Measurements from ENCODE around the gene CYP2W1. TPM values are rescaled to one million over a fixed set of nuclear protein-coding genes. Genes with fewer than 3 reads are reported as not detected.

CYP2W1 gene
- total RNA-seq, 1 experiment from 2014 or later: not detected

DNA sequence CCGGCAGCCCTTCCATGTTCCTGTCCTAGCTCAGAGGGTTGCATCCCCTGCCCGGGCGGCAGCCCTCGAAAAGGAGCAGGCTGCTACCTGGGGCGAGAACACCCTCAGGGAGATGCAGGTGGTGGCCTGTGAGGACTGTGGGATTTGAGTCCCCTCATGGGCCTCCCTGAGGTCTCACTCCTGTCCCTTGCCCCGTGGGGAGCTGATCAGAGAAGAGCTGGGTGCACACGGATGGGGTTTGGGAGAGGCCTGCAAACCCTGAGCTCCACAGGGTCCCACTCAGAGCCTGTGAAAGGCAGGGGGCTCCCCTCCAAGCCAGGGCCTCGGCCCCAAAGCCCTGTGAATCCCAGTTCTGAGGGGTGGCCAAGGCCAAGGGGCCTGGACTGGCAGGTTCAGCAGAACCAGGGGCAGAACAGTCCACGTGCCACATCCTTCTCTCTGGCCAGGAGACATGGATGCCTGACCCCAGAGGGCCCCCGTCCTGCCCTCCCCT, 424 bp upstream of the CYP2W1 start:
- DNase-seq (ENCODE audit: low spot score) (no peak), ATAC-seq (no peak)
- Mint-ChIP-seq H3K36me3 (no peaks in the 10 kb centered on the region), H3K27ac (no peak overlapping the region), H3K4me1 (peaks cover 2% of the 10 kb centered on the region; the same call in 1 of the 2 replicates), H3K27me3 (ENCODE audit: low read depth) (no peaks in the 10 kb centered on the region), H3K4me3 (no peak overlapping the region), H3K9me3 (no peaks in the 10 kb centered on the region)
- TF ChIP-seq GRHL2 (CRISPR knock-in tag; IDR thresholded peaks at IDR 0.05; ENCODE audit: insufficient replicate concordance, severe bottlenecking): no peak
- TF ChIP-seq, protein P1, sequence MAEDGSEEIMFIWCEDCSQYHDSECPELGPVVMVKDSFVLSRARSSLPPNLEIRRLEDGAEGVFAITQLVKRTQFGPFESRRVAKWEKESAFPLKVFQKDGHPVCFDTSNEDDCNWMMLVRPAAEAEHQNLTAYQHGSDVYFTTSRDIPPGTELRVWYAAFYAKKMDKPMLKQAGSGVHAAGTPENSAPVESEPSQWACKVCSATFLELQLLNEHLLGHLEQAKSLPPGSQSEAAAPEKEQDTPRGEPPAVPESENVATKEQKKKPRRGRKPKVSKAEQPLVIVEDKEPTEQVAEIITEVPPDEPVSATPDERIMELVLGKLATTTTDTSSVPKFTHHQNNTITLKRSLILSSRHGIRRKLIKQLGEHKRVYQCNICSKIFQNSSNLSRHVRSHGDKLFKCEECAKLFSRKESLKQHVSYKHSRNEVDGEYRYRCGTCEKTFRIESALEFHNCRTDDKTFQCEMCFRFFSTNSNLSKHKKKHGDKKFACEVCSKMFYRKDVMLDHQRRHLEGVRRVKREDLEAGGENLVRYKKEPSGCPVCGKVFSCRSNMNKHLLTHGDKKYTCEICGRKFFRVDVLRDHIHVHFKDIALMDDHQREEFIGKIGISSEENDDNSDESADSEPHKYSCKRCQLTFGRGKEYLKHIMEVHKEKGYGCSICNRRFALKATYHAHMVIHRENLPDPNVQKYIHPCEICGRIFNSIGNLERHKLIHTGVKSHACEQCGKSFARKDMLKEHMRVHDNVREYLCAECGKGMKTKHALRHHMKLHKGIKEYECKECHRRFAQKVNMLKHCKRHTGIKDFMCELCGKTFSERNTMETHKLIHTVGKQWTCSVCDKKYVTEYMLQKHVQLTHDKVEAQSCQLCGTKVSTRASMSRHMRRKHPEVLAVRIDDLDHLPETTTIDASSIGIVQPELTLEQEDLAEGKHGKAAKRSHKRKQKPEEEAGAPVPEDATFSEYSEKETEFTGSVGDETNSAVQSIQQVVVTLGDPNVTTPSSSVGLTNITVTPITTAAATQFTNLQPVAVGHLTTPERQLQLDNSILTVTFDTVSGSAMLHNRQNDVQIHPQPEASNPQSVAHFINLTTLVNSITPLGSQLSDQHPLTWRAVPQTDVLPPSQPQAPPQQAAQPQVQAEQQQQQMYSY (CRISPR knock-in tag; IDR thresholded peaks at IDR 0.05): no peak
- TF ChIP-seq, protein P2, sequence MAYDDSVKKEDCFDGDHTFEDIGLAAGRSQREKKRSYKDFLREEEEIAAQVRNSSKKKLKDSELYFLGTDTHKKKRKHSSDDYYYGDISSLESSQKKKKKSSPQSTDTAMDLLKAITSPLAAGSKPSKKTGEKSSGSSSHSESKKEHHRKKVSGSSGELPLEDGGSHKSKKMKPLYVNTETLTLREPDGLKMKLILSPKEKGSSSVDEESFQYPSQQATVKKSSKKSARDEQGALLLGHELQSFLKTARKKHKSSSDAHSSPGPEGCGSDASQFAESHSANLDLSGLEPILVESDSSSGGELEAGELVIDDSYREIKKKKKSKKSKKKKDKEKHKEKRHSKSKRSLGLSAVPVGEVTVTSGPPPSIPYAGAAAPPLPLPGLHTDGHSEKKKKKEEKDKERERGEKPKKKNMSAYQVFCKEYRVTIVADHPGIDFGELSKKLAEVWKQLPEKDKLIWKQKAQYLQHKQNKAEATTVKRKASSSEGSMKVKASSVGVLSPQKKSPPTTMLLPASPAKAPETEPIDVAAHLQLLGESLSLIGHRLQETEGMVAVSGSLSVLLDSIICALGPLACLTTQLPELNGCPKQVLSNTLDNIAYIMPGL (CRISPR knock-in tag; IDR thresholded peaks at IDR 0.05): no peak
- TF ChIP-seq, protein P3, sequence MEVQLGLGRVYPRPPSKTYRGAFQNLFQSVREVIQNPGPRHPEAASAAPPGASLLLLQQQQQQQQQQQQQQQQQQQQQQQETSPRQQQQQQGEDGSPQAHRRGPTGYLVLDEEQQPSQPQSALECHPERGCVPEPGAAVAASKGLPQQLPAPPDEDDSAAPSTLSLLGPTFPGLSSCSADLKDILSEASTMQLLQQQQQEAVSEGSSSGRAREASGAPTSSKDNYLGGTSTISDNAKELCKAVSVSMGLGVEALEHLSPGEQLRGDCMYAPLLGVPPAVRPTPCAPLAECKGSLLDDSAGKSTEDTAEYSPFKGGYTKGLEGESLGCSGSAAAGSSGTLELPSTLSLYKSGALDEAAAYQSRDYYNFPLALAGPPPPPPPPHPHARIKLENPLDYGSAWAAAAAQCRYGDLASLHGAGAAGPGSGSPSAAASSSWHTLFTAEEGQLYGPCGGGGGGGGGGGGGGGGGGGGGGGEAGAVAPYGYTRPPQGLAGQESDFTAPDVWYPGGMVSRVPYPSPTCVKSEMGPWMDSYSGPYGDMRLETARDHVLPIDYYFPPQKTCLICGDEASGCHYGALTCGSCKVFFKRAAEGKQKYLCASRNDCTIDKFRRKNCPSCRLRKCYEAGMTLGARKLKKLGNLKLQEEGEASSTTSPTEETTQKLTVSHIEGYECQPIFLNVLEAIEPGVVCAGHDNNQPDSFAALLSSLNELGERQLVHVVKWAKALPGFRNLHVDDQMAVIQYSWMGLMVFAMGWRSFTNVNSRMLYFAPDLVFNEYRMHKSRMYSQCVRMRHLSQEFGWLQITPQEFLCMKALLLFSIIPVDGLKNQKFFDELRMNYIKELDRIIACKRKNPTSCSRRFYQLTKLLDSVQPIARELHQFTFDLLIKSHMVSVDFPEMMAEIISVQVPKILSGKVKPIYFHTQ (CRISPR knock-in tag; IDR thresholded peaks at IDR 0.05): no peak
- TF ChIP-seq, protein P4, sequence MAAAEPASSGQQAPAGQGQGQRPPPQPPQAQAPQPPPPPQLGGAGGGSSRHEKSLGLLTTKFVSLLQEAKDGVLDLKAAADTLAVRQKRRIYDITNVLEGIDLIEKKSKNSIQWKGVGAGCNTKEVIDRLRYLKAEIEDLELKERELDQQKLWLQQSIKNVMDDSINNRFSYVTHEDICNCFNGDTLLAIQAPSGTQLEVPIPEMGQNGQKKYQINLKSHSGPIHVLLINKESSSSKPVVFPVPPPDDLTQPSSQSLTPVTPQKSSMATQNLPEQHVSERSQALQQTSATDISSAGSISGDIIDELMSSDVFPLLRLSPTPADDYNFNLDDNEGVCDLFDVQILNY (CRISPR knock-in tag; IDR thresholded peaks at IDR 0.05): no peak
- TF ChIP-seq, protein P5, sequence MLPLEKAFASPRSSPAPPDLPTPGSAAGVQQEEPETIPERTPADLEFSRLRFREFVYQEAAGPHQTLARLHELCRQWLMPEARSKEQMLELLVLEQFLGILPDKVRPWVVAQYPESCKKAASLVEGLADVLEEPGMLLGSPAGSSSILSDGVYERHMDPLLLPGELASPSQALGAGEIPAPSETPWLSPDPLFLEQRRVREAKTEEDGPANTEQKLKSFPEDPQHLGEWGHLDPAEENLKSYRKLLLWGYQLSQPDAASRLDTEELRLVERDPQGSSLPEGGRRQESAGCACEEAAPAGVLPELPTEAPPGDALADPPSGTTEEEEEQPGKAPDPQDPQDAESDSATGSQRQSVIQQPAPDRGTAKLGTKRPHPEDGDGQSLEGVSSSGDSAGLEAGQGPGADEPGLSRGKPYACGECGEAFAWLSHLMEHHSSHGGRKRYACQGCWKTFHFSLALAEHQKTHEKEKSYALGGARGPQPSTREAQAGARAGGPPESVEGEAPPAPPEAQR (CRISPR knock-in tag; IDR thresholded peaks at IDR 0.05): no peak
- TF ChIP-seq GABPB1 (CRISPR knock-in tag; IDR thresholded peaks at IDR 0.05): no peak
- no peak for TF ChIP-seq NFE2L1 (CRISPR knock-in tag; IDR thresholded peaks at IDR 0.05)
- TF ChIP-seq, protein P6, sequence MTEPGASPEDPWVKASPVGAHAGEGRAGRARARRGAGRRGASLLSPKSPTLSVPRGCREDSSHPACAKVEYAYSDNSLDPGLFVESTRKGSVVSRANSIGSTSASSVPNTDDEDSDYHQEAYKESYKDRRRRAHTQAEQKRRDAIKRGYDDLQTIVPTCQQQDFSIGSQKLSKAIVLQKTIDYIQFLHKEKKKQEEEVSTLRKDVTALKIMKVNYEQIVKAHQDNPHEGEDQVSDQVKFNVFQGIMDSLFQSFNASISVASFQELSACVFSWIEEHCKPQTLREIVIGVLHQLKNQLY (CRISPR knock-in tag; IDR thresholded peaks at IDR 0.05): no peak
- TF ChIP-seq, protein P7, sequence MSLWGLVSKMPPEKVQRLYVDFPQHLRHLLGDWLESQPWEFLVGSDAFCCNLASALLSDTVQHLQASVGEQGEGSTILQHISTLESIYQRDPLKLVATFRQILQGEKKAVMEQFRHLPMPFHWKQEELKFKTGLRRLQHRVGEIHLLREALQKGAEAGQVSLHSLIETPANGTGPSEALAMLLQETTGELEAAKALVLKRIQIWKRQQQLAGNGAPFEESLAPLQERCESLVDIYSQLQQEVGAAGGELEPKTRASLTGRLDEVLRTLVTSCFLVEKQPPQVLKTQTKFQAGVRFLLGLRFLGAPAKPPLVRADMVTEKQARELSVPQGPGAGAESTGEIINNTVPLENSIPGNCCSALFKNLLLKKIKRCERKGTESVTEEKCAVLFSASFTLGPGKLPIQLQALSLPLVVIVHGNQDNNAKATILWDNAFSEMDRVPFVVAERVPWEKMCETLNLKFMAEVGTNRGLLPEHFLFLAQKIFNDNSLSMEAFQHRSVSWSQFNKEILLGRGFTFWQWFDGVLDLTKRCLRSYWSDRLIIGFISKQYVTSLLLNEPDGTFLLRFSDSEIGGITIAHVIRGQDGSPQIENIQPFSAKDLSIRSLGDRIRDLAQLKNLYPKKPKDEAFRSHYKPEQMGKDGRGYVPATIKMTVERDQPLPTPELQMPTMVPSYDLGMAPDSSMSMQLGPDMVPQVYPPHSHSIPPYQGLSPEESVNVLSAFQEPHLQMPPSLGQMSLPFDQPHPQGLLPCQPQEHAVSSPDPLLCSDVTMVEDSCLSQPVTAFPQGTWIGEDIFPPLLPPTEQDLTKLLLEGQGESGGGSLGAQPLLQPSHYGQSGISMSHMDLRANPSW (CRISPR knock-in tag; conservative IDR thresholded peaks at IDR 0.05; ENCODE audit: low read depth): no peak
- no peak for TF ChIP-seq OVOL2 (CRISPR knock-in tag; IDR thresholded peaks at IDR 0.05; ENCODE audit: borderline replicate concordance)
- TF ChIP-seq, protein P8, sequence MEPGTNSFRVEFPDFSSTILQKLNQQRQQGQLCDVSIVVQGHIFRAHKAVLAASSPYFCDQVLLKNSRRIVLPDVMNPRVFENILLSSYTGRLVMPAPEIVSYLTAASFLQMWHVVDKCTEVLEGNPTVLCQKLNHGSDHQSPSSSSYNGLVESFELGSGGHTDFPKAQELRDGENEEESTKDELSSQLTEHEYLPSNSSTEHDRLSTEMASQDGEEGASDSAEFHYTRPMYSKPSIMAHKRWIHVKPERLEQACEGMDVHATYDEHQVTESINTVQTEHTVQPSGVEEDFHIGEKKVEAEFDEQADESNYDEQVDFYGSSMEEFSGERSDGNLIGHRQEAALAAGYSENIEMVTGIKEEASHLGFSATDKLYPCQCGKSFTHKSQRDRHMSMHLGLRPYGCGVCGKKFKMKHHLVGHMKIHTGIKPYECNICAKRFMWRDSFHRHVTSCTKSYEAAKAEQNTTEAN (CRISPR knock-in tag; IDR thresholded peaks at IDR 0.05): no peak
- no peak for TF ChIP-seq ZNF396 (CRISPR knock-in tag; IDR thresholded peaks at IDR 0.05; ENCODE audit: borderline replicate concordance)
- TF ChIP-seq, protein P9, sequence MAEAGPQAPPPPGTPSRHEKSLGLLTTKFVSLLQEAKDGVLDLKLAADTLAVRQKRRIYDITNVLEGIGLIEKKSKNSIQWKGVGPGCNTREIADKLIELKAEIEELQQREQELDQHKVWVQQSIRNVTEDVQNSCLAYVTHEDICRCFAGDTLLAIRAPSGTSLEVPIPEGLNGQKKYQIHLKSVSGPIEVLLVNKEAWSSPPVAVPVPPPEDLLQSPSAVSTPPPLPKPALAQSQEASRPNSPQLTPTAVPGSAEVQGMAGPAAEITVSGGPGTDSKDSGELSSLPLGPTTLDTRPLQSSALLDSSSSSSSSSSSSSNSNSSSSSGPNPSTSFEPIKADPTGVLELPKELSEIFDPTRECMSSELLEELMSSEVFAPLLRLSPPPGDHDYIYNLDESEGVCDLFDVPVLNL (CRISPR knock-in tag; IDR thresholded peaks at IDR 0.05; ENCODE audit: borderline replicate concordance, low read depth): no peak
- no peak for TF ChIP-seq ZNF232 (CRISPR knock-in tag; IDR thresholded peaks at IDR 0.05)
- CTCF ChIA-PET: interaction anchor here (0.6 to 3.1 kb wide), 7 partner anchors 9 to 194 kb away, joined by 3 to 29 read pairs (median 4); partner anchors contain the start of gene GPR146
- POLR2A ChIA-PET: no interaction called here
